Osteoblast (primary cell): ENCODE results near the gene PIK3AP1. TPM values are rescaled to one million over a fixed set of nuclear protein-coding genes. Genes with fewer than 3 reads are reported as not detected.

Experiments
- DNase-seq: peaks from one replicate; pipeline ENCODE4 v3.0.0; 2011; ENCODE audit warnings: low spot score, mixed read lengths; ENCODE audit not compliant: insufficient read length; ENCODE audit errors: missing footprints
- H2AFZ ChIP-seq: 2 replicates; pipeline ENCODE4 v1.6.0; 2011; ENCODE audit warnings: mild to moderate bottlenecking, low read length
- H3K27ac ChIP-seq: 2 replicates; pipeline ENCODE4 v1.5.1; 2011; ENCODE audit warnings: mild to moderate bottlenecking, low read depth, low read length, moderate library complexity
- H3K27me3 ChIP-seq: 2 replicates; pipeline ENCODE4 v1.6.0; 2012; ENCODE audit warnings: mild to moderate bottlenecking, control low read depth, inconsistent platforms, low read length, moderate library complexity; ENCODE audit not compliant: insufficient read depth
- H3K36me3 ChIP-seq: 2 replicates; pipeline ENCODE4 v1.5.1; 2011; ENCODE audit warnings: mild to moderate bottlenecking, low read length, control low read depth, moderate library complexity; ENCODE audit not compliant: insufficient read depth
- H3K4me1 ChIP-seq: 2 replicates; pipeline ENCODE4 v1.5.1; 2011; ENCODE audit warnings: mild to moderate bottlenecking, low read length, control low read depth, moderate library complexity; ENCODE audit not compliant: insufficient read depth
- H3K4me2 ChIP-seq: 2 replicates; pipeline ENCODE4 v1.6.0; 2011; ENCODE audit warnings: mild to moderate bottlenecking, low read length; ENCODE audit not compliant: insufficient read depth
- H3K4me3 ChIP-seq: fragments of 200-600 bp; sonication (generic); 3 replicates; pipeline ENCODE4 v1.5.1; 2012; ENCODE audit warnings: mild to moderate bottlenecking, low read length, inconsistent platforms; ENCODE audit not compliant: insufficient read depth
- H3K79me2 ChIP-seq: 2 replicates; pipeline ENCODE4 v1.6.0; 2012; ENCODE audit warnings: mild to moderate bottlenecking, low read length, control low read depth, inconsistent platforms; ENCODE audit not compliant: insufficient read depth
- H3K9me3 ChIP-seq: 2 replicates; pipeline ENCODE4 v1.5.1; 2011; ENCODE audit warnings: low read depth, low read length, control low read depth
- H4K20me1 ChIP-seq: 2 replicates; pipeline ENCODE4 v1.6.0; 2012; ENCODE audit warnings: mild to moderate bottlenecking, low read length, control low read depth; ENCODE audit not compliant: insufficient read depth
- CTCF ChIP-seq: IDR thresholded peaks from 2 replicates; pipeline ENCODE4 v1.5.1; 2011; ENCODE audit warnings: mild to moderate bottlenecking, low read depth, low read length, moderate library complexity; ENCODE audit errors: extremely low read depth
- total RNA-seq: library from RNA; depleted of rRNA; stranded (reverse); fragments of >200 nt; gene quantifications from 2 replicates; pipeline ENCODE4 v1.2.3, GENCODE V29; 2012

PIK3AP1 gene
- total RNA-seq, 1 donor: 0.36 TPM

- no peaks in the 10 kb centered on the region for H4K20me1 ChIP-seq
- H3K4me3 ChIP-seq: no peak overlapping the region
- TF ChIP-seq CTCF: no peak
- no peaks in the 10 kb centered on the region for H3K79me2 ChIP-seq
- H2AFZ ChIP-seq: no peak overlapping the region
- H3K4me2 ChIP-seq: no peak overlapping the region
- no peaks in the 10 kb centered on the region for H3K4me1 ChIP-seq
- no peak overlapping the region for H3K27ac ChIP-seq
- H3K36me3 ChIP-seq: no peaks in the 10 kb centered on the region
- DNase-seq: no peak
- H3K27me3 ChIP-seq: peaks cover 3% of the 10 kb centered on the region
- H3K9me3 ChIP-seq: no peaks in the 10 kb centered on the region
Measured at GRCh38 chr10:96622013-96622787, 98.1 kb downstream of the PIK3AP1 start.

- no peak for DNase-seq
- no peaks in the 10 kb centered on the region for H4K20me1 ChIP-seq
- no peak overlapping the region for H2AFZ ChIP-seq
- no peaks in the 10 kb centered on the region for H3K9me3 ChIP-seq
- H3K27me3 ChIP-seq: peaks cover 8% of the 10 kb centered on the region
- no peak overlapping the region for H3K27ac ChIP-seq
- H3K4me2 ChIP-seq: no peak overlapping the region
- H3K4me1 ChIP-seq: peaks cover 1% of the 10 kb centered on the region
- H3K4me3 ChIP-seq: no peak overlapping the region
- no peaks in the 10 kb centered on the region for H3K79me2 ChIP-seq
- no peak for TF ChIP-seq CTCF
- H3K36me3 ChIP-seq: no peaks in the 10 kb centered on the region
Measured at GRCh38 chr10:96619796-96620773, 100.2 kb downstream of the PIK3AP1 start.

- DNase-seq: no peak
- H3K27me3 ChIP-seq: peaks cover 8% of the 10 kb centered on the region
- H3K9me3 ChIP-seq: no peaks in the 10 kb centered on the region
- peaks cover 10% of the 10 kb centered on the region for H3K4me1 ChIP-seq
- H3K4me2 ChIP-seq: no peak overlapping the region
- no peak overlapping the region for H3K27ac ChIP-seq
- no peak overlapping the region for H3K4me3 ChIP-seq
- no peaks in the 10 kb centered on the region for H3K36me3 ChIP-seq
- no peak for TF ChIP-seq CTCF
- H4K20me1 ChIP-seq: no peaks in the 10 kb centered on the region
- no peak overlapping the region for H2AFZ ChIP-seq
- H3K79me2 ChIP-seq: no peaks in the 10 kb centered on the region
Measured at GRCh38 chr10:96619120-96619519, 101.2 kb downstream of the PIK3AP1 start.

GRCh38 chr10:96618653-96619052 lies 101.7 kb downstream of the PIK3AP1 start:
- no peak overlapping the region for H3K27ac ChIP-seq
- H3K4me2 ChIP-seq: no peak overlapping the region
- H3K27me3 ChIP-seq: peaks cover 8% of the 10 kb centered on the region
- no peaks in the 10 kb centered on the region for H3K9me3 ChIP-seq
- no peaks in the 10 kb centered on the region for H3K36me3 ChIP-seq
- no peak for DNase-seq
- H3K4me1 ChIP-seq: peaks cover 11% of the 10 kb centered on the region
- H3K4me3 ChIP-seq: no peak overlapping the region
- no peak overlapping the region for H2AFZ ChIP-seq
- no peaks in the 10 kb centered on the region for H4K20me1 ChIP-seq
- no peak for TF ChIP-seq CTCF
- no peaks in the 10 kb centered on the region for H3K79me2 ChIP-seq
